NCI-H2227 (cell line): ENCODE data around the gene ST6GALNAC4.

Source experiments
- DNase-seq: peaks from one replicate; lab custom pipeline; 2025; ENCODE audit not compliant: unreplicated experiment; lab: John Stamatoyannopoulos, UW

The ST6GALNAC4 gene, protein sequence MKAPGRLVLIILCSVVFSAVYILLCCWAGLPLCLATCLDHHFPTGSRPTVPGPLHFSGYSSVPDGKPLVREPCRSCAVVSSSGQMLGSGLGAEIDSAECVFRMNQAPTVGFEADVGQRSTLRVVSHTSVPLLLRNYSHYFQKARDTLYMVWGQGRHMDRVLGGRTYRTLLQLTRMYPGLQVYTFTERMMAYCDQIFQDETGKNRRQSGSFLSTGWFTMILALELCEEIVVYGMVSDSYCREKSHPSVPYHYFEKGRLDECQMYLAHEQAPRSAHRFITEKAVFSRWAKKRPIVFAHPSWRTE

DNA sequence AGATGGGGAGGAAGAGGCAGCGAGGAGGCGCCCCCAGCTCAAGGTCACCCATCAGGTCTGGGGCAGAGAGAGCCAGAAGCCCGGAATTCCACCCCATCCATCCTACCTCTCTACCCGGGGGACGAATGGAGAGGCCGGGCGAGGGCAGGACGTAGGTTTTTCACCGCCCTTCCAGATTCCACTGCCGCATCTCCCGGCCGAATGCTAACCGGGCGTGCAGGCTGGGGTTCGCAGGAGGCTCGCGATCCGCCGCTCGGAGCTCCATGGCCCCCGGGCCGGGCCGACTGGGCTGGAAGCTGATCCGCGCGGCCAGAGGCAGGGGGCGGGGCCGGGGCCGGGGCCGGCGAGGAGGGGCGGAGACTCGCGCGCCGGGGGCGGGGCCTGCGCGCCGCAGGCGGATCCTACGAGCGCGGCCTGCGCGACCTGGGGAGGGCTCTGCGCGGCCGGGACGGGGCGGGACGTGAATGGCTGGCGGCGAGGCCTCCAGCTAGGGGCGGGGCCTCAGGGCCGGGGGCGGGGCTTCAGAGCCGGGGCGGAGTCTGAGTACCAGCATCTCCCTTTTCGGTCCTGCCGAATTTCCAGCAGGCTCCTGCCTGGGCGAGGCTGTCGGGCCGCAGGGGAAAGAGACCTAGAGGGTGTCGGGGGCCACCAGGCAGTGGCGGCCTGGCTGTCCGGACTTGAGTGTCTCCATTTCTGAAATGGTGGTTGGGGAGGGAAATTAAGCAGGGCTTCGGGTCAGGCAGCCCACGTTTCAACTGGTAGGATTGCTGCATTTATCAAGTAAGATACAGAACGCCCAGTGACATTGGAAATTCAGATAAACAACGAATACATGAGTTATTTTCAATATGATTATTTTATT is at the start of gene ST6GALNAC4:
Gene ST6GALNAC4 (minus strand): TSS at position 322 of the 862 bp plus-strand sequence. CDS start 622 bp downstream, outside the sequence.
- DNase-seq: peak; percentile 87

DNA sequence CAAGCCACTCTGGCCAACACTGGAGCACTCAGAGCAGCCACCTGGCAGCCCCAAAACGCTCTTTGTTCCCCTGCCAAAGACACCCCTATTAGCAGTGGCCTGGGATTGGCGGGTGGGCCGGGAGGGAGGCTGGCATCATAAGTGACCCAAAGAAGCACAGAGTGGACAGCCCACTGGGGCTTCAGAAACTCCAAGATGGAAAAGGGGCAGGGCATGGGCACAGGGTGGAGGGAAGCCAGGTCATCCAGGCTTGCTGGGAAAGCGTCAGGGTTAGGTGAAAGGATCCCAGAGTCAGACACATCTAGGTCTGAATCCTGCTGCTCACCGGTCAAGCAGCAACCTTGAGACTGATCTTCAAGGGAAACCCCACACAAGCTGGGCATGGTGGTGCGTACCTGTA is 49.1 kb upstream of the ST6GALNAC4 start:
- no peak for DNase-seq

DNA sequence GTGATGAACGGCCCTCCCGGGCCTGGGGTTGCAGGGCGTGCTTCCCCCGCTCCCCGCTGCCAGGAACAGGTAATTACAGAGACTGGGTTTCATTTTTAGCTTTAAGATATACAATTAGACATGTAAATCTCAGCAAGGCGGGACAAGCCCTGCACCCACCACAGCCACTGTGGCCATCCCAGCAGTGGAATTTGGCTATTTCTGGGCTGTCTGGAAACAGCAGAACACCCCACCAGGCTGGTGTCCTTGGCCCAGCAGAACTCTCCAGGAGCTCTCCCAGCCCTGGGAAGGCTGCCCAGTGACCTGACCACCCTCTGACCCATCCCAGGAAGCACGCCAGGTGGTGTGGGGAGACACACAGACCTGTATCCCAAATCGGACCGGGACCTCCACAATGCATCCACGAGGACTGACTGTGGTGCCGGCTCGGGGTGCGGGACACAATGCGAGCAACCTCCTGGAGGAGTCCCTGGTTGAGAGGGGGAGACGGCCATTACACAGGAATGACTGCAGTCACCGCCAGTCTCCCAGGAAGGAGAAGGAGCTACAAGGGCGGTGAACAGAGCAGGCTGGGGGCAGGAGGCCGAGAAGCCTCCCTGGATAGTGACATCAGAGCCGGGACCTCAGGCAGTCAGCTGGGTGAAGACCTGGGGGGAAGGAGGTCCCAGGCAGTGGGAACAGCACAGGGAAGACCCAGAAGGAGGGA is 46.7 kb upstream of the ST6GALNAC4 start:
- no peak for DNase-seq

DNA sequence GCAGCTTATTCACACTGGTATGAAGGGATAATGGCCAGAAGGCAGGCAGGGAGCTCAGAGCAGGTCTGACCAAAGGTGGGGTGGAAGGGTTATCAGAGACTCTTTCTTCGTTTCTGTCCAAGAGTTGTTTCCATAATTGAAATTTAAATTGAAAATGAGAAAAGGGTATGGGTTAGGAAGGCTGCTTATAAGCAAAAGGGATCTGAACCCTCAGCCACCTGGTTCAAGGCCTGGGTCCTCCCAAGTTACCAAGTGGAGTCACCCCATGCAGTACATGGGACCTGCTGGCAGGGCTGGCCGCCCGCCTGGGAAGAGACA is 46.2 kb upstream of the ST6GALNAC4 start:
- no peak for DNase-seq

DNA sequence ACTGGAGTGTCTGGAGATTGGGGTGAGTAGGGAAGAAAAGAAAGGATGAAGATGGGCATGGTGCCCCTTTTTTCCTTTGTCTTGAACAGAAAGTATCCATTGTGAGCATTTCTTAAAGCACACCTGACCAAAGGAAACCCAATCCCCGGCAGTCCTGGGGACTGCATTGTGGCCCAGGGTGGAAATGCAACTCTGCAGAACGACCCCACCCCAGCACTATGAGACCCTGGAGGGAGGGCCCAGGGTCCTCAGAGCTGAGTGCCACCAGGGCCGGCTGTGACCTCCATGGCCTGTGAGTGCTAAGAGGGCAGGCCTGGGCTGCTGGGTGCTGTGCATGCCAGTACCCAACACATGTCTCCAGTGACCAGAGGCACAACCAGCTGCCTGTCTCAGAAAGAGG is 45.4 kb upstream of the ST6GALNAC4 start:
- no peak for DNase-seq

DNA sequence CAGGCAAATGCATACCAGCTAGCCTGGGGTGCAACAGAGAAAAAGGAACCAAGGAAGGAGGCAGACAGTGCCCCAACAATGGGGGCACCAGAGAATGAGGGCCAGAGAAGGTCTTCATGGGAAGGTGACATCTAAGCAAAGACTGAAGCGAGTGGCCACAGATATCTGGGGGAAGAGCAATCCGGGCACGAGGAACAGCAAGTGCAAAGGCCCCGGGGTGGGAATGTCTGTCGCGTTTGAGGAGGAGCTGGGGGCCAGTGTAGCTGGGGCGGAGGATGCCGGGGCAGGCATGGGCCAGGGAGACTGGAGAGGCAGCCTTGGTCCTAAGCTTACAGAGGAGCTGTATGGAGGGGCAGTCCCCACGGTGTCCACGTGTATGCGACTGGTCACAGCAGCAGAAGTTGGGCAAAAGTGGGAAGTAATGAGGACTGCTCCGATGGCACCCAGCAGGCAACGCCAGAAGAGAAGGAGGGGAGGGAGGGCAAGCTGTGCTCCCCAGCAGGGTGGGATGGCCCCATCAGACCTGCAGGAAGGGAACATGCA is 44.8 kb upstream of the ST6GALNAC4 start:
- no peak for DNase-seq

DNA sequence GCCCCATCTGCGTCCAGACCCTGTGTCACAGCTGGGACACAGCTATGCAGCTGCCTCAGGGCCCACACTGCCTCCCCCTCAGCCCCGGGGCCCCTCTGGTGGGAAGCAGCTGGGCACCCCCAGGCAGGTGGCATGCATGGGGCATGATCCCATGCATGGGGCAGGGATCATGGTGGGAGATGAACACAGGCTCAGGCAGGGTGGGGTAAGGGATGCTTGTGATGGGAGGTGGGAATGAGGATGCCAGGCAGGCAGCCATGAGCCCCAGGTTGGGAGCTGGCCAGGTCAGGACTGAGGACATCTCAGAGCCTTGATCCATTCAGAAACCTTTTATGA is 44.3 kb upstream of the ST6GALNAC4 start:
- DNase-seq: no peak

DNA sequence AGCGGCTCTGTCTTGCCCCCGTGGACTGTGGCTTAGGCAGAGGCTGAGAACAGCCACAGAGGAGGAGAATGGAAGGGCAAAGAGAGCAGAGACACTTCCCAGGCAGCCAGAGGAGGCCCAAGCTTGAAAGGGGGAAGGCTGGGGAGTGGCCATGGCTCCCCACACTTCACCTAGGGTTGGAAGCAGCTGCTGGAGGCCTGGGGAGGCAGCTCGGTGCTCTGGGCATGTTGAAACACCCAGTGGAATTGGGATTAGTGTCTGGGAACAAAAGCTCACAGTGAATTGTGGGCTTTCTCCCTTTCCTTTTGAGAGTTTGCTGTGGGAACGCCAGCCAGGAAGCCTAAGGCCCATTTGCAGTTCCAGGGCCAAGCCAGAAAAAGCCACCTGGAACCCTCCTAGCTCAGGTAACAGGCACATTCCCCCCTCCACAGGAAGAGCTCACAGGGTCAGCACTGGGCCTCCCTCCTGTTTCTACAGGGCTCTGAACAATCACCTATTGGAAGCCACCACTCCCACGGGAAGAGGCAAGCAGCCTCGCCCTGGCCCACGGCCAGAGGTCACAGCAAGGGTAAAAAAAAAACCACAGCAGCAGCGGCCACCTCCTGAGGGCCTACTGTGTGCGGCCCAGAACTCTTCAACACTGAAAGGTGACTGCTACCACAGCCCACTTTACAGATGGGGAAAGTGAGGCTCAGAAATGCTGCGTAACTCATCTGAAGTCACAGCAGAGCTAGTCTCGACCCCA is 43.7 kb upstream of the ST6GALNAC4 start:
- no peak for DNase-seq

DNA sequence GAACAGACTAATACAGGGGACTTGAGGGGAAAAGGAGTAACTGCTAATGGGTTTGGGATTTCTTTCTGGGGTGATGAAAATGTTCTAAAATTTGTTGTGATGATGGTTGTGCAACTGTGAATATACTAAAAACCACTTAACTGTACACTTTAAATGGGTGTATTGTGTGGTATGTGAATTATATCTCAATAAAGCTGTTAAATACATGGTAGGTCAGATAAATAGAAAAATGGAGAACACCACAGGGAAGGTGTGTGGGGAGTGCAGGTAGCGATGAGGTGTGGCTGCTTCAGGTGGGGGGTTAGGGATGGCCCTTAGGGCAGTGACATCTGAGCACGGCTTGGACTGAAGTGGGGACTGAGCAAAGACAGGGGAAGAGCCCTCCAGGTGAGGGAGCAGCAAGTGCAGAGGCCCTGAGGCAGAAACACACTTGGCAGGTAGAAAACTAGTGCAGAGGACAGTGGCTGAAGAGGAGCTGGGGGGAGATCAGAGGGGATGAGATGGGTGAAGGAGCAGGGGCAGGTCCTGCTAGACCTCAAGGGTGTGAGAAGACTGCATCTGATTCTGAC is 43.1 kb upstream of the ST6GALNAC4 start:
- no peak for DNase-seq

DNA sequence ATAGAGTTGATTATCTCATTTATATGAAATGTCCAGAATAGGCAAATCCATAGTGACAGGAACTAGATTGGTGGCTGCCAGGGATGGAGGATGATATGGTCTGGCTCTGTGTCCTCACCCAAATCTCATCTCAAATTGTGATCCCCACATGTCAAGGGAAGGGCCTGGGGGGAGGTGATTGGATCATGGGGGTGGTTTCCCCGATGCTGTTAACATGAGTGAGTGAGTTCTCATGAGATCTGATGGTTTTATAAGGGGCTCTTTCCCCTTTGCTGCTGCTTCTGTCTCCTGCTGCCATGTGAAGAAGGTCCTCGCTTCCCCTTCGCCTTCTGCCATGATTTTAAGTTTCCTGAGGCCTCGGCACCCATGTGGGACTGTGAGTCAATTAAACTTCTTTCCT is 42.6 kb upstream of the ST6GALNAC4 start:
- DNase-seq: no peak

DNA sequence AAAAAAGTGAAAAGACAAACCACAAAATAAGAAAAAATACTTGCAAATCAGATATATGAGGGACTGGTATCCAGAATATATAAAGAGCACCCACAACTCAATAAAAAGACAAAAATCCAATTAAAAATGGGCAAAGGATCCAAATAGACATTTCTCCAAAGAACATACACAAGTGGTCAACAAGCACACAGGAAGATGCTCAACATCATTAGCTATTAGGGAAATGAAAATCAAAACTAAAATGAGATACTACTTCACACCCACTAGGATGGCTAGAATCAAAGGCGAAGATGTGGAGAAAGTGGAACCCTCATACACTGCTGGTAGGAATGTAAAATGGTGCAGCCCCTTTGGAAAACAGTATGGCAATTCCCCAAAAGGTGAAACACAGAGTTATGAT is 41.9 kb upstream of the ST6GALNAC4 start:
- no peak for DNase-seq

DNA sequence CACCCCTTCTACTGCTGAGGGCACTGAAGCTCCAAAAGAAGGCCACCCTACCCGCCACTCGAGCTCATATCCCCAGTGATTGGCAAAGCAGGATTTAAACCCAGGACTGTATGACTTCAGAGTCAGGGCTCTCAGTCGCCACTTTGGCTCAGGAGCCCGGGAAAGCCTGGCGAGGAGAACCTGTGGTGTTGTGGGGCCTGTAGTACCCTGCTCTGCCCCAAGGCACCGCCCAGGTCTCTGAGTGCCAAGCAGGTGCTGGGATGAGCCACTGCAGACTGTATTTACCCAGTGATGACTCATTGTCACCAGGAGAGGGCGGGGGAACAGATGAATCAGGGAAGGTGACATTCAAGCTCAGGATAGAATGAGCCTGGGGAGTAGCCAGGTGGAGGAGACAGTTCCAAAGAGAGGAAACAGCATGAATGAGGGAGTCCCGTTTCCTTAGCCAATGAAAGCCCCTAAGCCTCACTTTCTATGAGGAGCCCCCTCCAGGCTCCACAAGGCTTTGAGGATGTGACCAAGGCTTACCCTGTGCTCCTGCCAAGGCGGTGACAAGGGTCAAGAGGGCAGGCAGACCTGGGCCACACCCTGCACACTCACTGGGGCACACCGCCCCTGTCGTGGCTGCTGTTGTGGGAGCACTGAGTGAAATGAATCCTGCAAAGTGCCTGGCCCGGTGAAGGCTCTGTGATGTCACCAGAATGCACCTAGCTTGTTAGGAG is 38.6 kb upstream of the ST6GALNAC4 start:
- DNase-seq: peak; percentile 61

DNA sequence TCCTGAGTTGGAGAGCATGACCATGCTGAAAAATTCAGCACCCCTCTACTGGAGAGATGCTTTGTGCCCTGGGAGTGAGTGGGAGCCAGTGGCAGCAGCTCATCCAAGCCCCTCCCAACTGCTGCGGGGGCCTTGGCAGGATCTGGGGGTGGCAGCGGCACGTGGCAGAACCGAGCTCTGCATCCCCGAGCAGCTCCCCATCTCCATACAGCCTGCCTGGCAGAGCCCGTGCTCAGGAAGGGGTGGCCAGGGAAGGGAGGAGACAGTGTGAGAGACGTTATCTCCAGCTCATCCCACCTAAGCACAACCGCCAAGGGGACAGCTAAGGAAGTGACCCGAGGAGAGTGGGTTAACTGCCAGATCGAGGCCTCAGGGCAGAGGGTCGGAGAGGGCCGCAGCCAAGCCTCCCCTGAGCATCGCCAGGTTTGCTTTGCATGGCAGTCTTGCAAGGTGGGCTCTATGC is 38.0 kb upstream of the ST6GALNAC4 start:
- DNase-seq: no peak

DNA sequence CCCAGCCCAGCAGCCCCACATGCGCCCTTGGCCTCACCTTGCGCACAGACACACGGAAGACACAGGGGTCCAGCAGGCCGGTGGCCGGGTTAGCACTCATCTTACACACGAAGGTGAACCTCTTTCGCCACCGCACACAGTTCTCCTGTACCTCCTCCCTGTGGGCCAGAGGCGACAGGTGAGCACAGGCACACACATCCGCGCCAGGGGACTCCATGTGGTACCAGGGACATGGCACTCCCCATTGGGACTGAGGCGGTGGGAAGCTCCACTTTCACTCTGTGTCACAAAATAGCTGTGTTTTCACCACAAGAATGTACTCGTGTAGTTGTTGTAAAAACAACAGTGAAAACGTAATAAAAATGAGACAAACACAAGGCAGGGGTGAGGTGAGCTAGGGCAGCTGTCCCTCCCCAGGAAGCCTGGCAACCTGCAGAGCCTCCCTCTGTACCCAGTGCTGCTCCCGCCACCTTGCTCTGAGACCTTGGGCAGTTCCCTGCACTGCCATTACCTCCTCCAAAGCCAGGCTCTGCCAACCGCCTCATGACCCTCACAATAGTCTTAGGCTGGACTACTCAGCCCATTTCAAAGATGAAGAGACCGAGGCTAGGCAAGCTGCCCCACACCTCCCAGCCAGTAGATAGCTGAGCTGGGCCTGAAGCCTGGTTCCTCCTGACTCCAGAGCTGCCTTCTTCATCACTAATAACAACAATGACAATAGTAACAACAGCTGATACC is 37.1 kb upstream of the ST6GALNAC4 start:
- no peak for DNase-seq

DNA sequence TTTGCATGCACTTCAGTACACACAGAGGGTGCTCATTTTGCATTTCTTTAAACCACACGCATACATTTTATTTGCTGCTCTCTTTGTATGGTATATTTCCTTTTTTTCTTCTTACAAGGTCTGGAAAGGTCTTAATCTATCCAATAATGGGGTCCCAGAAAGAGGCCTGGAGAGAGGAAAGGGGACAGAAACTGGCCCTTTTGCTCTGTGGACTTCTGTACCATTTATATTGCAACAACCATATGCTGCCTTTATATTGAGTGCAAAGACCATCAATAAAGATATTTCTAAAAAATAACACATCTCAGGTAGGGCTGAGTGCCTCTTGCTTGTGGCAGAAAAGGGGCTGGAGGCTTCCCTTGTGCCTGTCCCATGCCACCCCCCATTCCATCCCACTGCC is 36.3 kb upstream of the ST6GALNAC4 start:
- DNase-seq: no peak

DNA sequence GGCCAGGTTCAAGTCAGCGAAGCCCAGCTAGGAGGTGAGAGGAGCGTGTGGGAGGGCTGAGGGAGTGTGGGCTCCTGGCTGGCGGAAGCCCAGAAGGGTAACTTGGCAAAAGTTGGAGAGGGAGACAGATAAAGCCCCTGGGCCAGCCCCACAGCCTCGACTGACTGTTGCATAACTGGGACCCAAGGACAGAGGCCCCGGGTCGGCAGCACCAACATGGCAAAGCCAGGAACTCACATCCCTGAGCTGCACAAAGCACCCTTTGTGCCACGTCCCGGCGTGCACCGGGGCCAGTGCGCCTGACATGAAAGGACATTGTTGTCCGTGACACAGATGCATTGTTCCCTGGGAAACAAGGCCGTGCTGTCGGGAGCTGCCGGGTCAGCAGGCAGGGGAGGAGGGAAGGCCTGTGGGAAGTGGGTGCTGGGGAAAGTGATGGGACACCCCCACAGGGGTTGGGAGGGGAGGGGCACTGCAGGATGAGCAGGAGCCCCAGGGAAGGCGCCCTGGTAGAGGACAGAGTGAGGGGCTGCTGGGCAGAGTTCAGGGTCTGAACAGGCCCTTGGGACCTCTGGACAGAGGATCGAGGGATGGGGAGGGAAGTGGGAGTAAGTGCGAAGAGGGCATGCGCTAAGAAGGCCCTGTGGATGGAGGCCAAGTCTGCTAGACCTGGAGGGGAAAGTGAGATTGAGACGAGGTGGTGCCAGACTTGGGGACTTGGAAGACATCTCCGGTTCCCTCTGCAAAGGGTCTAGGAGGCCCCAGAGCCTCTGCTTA is 33.9 kb upstream of the ST6GALNAC4 start:
- DNase-seq: no peak

DNA sequence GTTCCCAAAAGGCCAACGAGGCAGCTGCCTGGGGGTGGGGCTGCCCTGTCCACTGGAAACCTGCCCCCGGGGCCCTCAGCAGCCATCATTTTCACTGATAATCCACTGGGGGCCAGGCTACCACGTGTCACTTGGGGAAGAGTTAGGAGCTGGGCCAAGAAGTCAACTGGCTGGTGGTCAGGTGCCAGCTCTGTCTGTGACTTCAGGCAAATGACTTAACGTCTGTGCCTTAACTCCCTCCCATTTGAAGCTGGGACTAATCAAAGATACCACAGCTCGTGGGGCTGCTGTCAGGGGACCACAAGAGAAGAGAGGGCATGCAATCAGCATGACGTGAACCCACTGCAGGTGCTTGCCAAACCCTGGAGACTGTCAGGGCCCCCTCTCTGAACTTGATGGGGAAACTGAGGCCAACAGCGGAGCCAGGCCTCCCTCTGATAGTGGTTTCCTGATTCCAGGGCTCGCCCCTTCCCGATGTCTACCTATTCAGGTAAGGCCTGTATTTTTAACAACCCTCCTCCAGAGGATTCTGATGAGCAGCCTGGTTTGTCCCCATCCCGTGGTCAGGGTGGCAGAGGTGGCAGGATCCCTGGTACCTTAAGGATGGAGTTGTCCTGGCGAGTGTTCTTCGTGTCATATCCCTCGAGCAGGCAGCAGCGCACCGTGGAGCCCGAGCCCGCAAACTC is 33.1 kb upstream of the ST6GALNAC4 start:
- DNase-seq: no peak
